K562 (cell line): Measurements from ENCODE around the gene TMCO1. TPM values are rescaled to one million over a fixed set of nuclear protein-coding genes. Genes with fewer than 3 reads are reported as not detected.

ENCODE experiments used
- ARHGAP35 ChIP-seq: fragments of 450-650 bp; IDR thresholded peaks from 2 replicates; pipeline ENCODE4 v1.6.1; 2018; ENCODE audit not compliant: partially characterized antibody
- ATF1 ChIP-seq, 2 experiments: fragments of 450-650 bp in 1 of 2; IDR thresholded peaks; 2 replicates each; pipeline ENCODE4 v1.6.1; 2016; ENCODE audit warnings: missing compliant biosample characterization in 1 of 2, missing genetic modification characterization in 1 of 2
- ATF6 ChIP-seq: sonication (generic); formaldehyde crosslinking; IDR thresholded peaks from 2 replicates; pipeline ENCODE4 v1.4.0; 2020; ENCODE audit warnings: mild to moderate bottlenecking, missing genetic modification reagents
- BACH1 ChIP-seq: fragments of 200-800 bp; sonication (Bioruptor generic); IDR thresholded peaks from 2 replicates; pipeline ENCODE4 v1.6.1; 2016; ENCODE audit warnings: missing genetic modification characterization, missing compliant biosample characterization
- CBFA2T2 ChIP-seq: fragments of 450-650 bp; conservative IDR thresholded peaks from 2 replicates; pipeline ENCODE4 v1.6.1; 2017; ENCODE audit warnings: mild to moderate bottlenecking
- ETV1 ChIP-seq: fragments of 450-650 bp; conservative IDR thresholded peaks from 2 replicates; pipeline ENCODE4 v1.6.1; 2016; ENCODE audit warnings: missing genetic modification characterization, control low read depth, low read depth, missing compliant biosample characterization
- FIP1L1 ChIP-seq: fragments of 200-400 bp; formaldehyde crosslinking; IDR thresholded peaks from 2 replicates; pipeline ENCODE4 v1.6.1; 2018; ENCODE audit warnings: mild to moderate bottlenecking, low read depth, low read length; ENCODE audit not compliant: poor library complexity, severe bottlenecking
- HDAC1 ChIP-seq, 2 experiments: fragments of 450-650 bp; IDR thresholded peaks; 2 replicates each; pipeline ENCODE4 v1.6.1; 2016 to 2017; ENCODE audit warnings: inconsistent platforms in 1 of 2, mild to moderate bottlenecking in 1 of 2, moderate library complexity in 1 of 2
- JUN ChIP-seq, 2 experiments: sonication (generic) in 1 of 2; formaldehyde crosslinking in 1 of 2; IDR thresholded peaks; 2 replicates each; pipeline versions ENCODE4 v1.6.1 to v1.8.0; 2012 to 2022; ENCODE audit warnings: borderline replicate concordance in 2 of 2, mild to moderate bottlenecking in 2 of 2, improper control_type of control experiment in 1 of 2, low read depth in 1 of 2, low read length in 1 of 2, missing genetic modification reagents in 1 of 2
- MLX ChIP-seq, 2 experiments: fragments of 450-650 bp in 1 of 2; sonication (generic) in 1 of 2; formaldehyde crosslinking; conservative IDR thresholded peaks; 2 replicates each; pipeline versions ENCODE4 v1.4.0 to v1.8.1; 2020 to 2022; ENCODE audit warnings: mild to moderate bottlenecking in 1 of 2, missing genetic modification reagents in 1 of 2
- MTA1 ChIP-seq: fragments of 450-650 bp; IDR thresholded peaks from 2 replicates; pipeline ENCODE4 v1.6.1; 2017; ENCODE audit warnings: borderline replicate concordance
- MTA3 ChIP-seq: fragments of 450-650 bp; formaldehyde crosslinking; IDR thresholded peaks from 2 replicates; pipeline ENCODE4 v1.6.1; 2017; ENCODE audit warnings: mild to moderate bottlenecking, borderline replicate concordance
- POLR3G ChIP-seq: IDR thresholded peaks from 2 replicates; pipeline ENCODE4 v1.6.1; 2011; ENCODE audit not compliant: insufficient read length, insufficient replicate concordance; ENCODE audit errors: extremely low read depth
- RAD51 ChIP-seq: fragments of 450-650 bp; IDR thresholded peaks from 2 replicates; pipeline ENCODE4 v1.7.1; 2016; ENCODE audit warnings: low read depth, mild to moderate bottlenecking, borderline replicate concordance
- SMARCE1 ChIP-seq: fragments of 450-650 bp; IDR thresholded peaks from 2 replicates; pipeline ENCODE4 v1.7.1; 2016; ENCODE audit warnings: mild to moderate bottlenecking
- TAF9B ChIP-seq: fragments of 450-650 bp; IDR thresholded peaks from 2 replicates; pipeline ENCODE4 v1.6.1; 2018; ENCODE audit warnings: mild to moderate bottlenecking; ENCODE audit not compliant: partially characterized antibody
- TEAD1 ChIP-seq, 2 experiments: fragments of 450-650 bp in 1 of 2; sonication (generic) in 1 of 2; formaldehyde crosslinking; IDR thresholded peaks; 2 replicates each; pipeline versions ENCODE4 v1.4.0 to v1.8.0; 2020 to 2022; ENCODE audit warnings: mild to moderate bottlenecking in 2 of 2, missing genetic modification reagents in 1 of 2
- UBTF ChIP-seq, 2 experiments: IDR thresholded peaks; 2 replicates each; pipeline ENCODE4 v1.6.1; 2012; ENCODE audit warnings: improper control_type of control experiment in 2 of 2, low read depth in 2 of 2, low read length in 2 of 2, borderline replicate concordance in 1 of 2
- ZNF589 ChIP-seq: fragments of 200-800 bp; sonication (Bioruptor generic); IDR thresholded peaks from 2 replicates; pipeline ENCODE4 v1.6.1; 2016; ENCODE audit warnings: low read depth, missing genetic modification characterization, missing compliant biosample characterization
- polyA plus RNA-seq, 8 experiments: library from polyadenylated mRNA; depleted of rRNA in 4 of 8; stranded (reverse) in 5 of 8; unstranded in 3 of 8; fragments of >200 nt; fragmentation: Nextera tagmentation in 2 of 8; fragmentation: Illumina TruSeq in 1 of 8; extraction: Ambion mirVana in 2 of 8; extraction: Trizol in 1 of 8; gene quantifications; 2 replicates each; pipeline versions ENCODE4 v1.2.1 to v1.2.3, GENCODE V29; 2011 to 2014; ENCODE audit warnings: inconsistent platforms in 1 of 8, missing spikeins in 1 of 8
- total RNA-seq, 7 experiments: library from RNA; depleted of rRNA in 6 of 7; stranded (reverse); fragments of >200 nt in 6 of 7; fragmentation: Illumina TruSeq in 2 of 7; extraction: Trizol in 2 of 7; gene quantifications; 2 replicates each; pipeline versions ENCODE4 v1.2.1 to v1.2.3, GENCODE V29; 2011 to 2021; ENCODE audit warnings: low replicate concordance in 1 of 7

Gene TMCO1
- total and polyA plus RNA-seq, 9 of the 15 experiments (the other 6 are each of a cell fraction or from before 2014, with no cell fraction given), result 69.3 to 561 (median 175) TPM

- peak; percentile 52 for TF ChIP-seq FIP1L1
- TF ChIP-seq ZNF589 (CRISPR knock-in tag), result no peak
- peak; percentile 85 for TF ChIP-seq SMARCE1
- TF ChIP-seq POLR3G, result no peak
- TF ChIP-seq ATF1 (CRISPR knock-in tag; IDR thresholded peaks at IDR 0.05), result no peak
- TF ChIP-seq ATF1 (tag; IDR thresholded peaks at IDR 0.05), result peak; percentile 71
- no peak for TF ChIP-seq BACH1 (tag)
- TF ChIP-seq ARHGAP35, result peak; percentile 40
- TF ChIP-seq MLX (CRISPR knock-in tag; conservative IDR thresholded peaks at IDR 0.05), result 0 out of 4 replicates have a peak, but pooled peaks of 1 of the 2 experiments have one; percentile 33
- TF ChIP-seq JUN (IDR thresholded peaks at IDR 0.05; ENCODE audit: borderline replicate concordance, low read depth, low read length), result no peak
- peak; percentile 19; the same call in 1 of the 2 replicates for TF ChIP-seq JUN (CRISPR knock-in tag; IDR thresholded peaks at IDR 0.05; ENCODE audit: borderline replicate concordance)
- TF ChIP-seq TEAD1 (CRISPR knock-in tag; IDR thresholded peaks at IDR 0.05), result 0 out of 4 replicates have a peak, but pooled peaks of 1 of the 2 experiments have one; percentile 13
- TF ChIP-seq HDAC1 (IDR thresholded peaks at IDR 0.05), result peak in 1 of 2 experiments; percentile 79; a peak in 2 of 4 replicates
- peak; percentile 86 for TF ChIP-seq ETV1 (tag)
- TF ChIP-seq MTA1, result peak; percentile 53; the same call in 1 of the 2 replicates
- TF ChIP-seq CBFA2T2, result no peak
- 0 out of 2 replicates have a peak, but pooled peaks have one; percentile 43 for TF ChIP-seq MTA3
- peak in 1 of 2 experiments; percentile 20; a peak in 1 of 4 replicates for TF ChIP-seq UBTF (IDR thresholded peaks at IDR 0.05; ENCODE audit: borderline replicate concordance in 1 of 2, low read depth in 2 of 2, low read length in 2 of 2)
- TF ChIP-seq TAF9B, result peak; percentile 87
- no peak for TF ChIP-seq RAD51
- TF ChIP-seq ATF6 (CRISPR knock-in tag), result peak; percentile 74
These were observed 70.5 kb downstream of the TMCO1 start, which contains the start of gene ALDH9A1 (continued) for GRCh38 chr1:165697881-165698760.
